DMS153 treated with DMSO at 0.1 percent for 48 hours (cell line): Measurements from ENCODE around the gene OPTC.
"Not testable (repeated sequence)": the region's sequence is repeated elsewhere in the genome, so short reads cannot be mapped to it uniquely, and the experiment has no call there.

Source experiments
- DNase-seq: peaks from one replicate; lab custom pipeline; 2025; ENCODE audit not compliant: unreplicated experiment; lab: John Stamatoyannopoulos, UW

The OPTC gene

GRCh38 chr1:203516184-203516583 is 22.2 kb downstream of the OPTC start:
- DNase-seq, result no peak

- no peak for DNase-seq
These were observed 23.0 kb downstream of the OPTC start for GRCh38 chr1:203516906-203517305.

- DNase-seq, result no peak
These were observed 23.6 kb downstream of the OPTC start for GRCh38 chr1:203517426-203518110.

- DNase-seq, result not testable (repeated sequence)
These were observed 24.2 kb downstream of the OPTC start for GRCh38 chr1:203518139-203518538.

- DNase-seq, result no peak
These were observed 24.6 kb downstream of the OPTC start for GRCh38 chr1:203518541-203518940.

- DNase-seq, result no peak
These were observed 25.3 kb downstream of the OPTC start for GRCh38 chr1:203519053-203519840.

GRCh38 chr1:203519896-203520295 is 25.9 kb downstream of the OPTC start:
- no peak for DNase-seq

- no peak for DNase-seq
These were observed 26.4 kb downstream of the OPTC start for GRCh38 chr1:203520315-203520714.

GRCh38 chr1:203521074-203521794 is 27.3 kb downstream of the OPTC start:
- DNase-seq, result no peak

- DNase-seq, result no peak
These were observed 27.9 kb downstream of the OPTC start for GRCh38 chr1:203521812-203522211.

- DNase-seq, result no peak
These were observed 28.3 kb downstream of the OPTC start for GRCh38 chr1:203522237-203522636.

GRCh38 chr1:203523667-203524066 is 29.7 kb downstream of the OPTC start:
- no peak for DNase-seq

GRCh38 chr1:203524152-203524551 is 30.2 kb downstream of the OPTC start:
- no peak for DNase-seq

- DNase-seq, result no peak
These were observed 30.9 kb downstream of the OPTC start for GRCh38 chr1:203524824-203525223.

GRCh38 chr1:203525685-203526084 is 31.7 kb downstream of the OPTC start:
- DNase-seq, result no peak

GRCh38 chr1:203526130-203526529 is 32.2 kb downstream of the OPTC start:
- no peak for DNase-seq

- no peak for DNase-seq
These were observed 32.6 kb downstream of the OPTC start for GRCh38 chr1:203526572-203526971.

- DNase-seq, result no peak
These were observed 33.1 kb downstream of the OPTC start for GRCh38 chr1:203527013-203527412.

- DNase-seq, result no peak
These were observed 34.1 kb downstream of the OPTC start for GRCh38 chr1:203528063-203528462.

- DNase-seq, result no peak
These were observed 35.3 kb downstream of the OPTC start for GRCh38 chr1:203528976-203529835.

GRCh38 chr1:203531063-203531462 is 37.1 kb downstream of the OPTC start:
- DNase-seq, result no peak
